ENCODE measurements around the gene SORCS2.

Gene SORCS2

GRCh38 chr4:7629501-7630254 is 437.3 kb downstream of the SORCS2 start:
- DNase-seq, result no peak

GRCh38 chr4:7630568-7631287 is 438.4 kb downstream of the SORCS2 start:
- no peak for DNase-seq

GRCh38 chr4:7631288-7632014 is 439.1 kb downstream of the SORCS2 start:
- no peak for DNase-seq

GRCh38 chr4:7632341-7632740 is 440.0 kb downstream of the SORCS2 start:
- no peak for DNase-seq

- no peak for DNase-seq
Observed at GRCh38 chr4:7632971-7633370, 440.6 kb downstream of the SORCS2 start.

GRCh38 chr4:7634661-7635251 is 442.4 kb downstream of the SORCS2 start:
- no peak for DNase-seq

GRCh38 chr4:7635445-7636239 is 443.3 kb downstream of the SORCS2 start:
- DNase-seq, result no peak

- DNase-seq, result no peak
Observed at GRCh38 chr4:7636240-7636508, 443.8 kb downstream of the SORCS2 start.

- no peak for DNase-seq
Observed at GRCh38 chr4:7637139-7637538, 444.8 kb downstream of the SORCS2 start.

GRCh38 chr4:7637971-7638370 is 445.6 kb downstream of the SORCS2 start:
- DNase-seq, result no peak

GRCh38 chr4:7638489-7638888 is 446.2 kb downstream of the SORCS2 start:
- no peak for DNase-seq

- no peak for DNase-seq
Observed at GRCh38 chr4:7638984-7639789, 446.8 kb downstream of the SORCS2 start.

GRCh38 chr4:7640136-7640535 is 447.8 kb downstream of the SORCS2 start:
- DNase-seq, result no peak

GRCh38 chr4:7641712-7642111 is 449.4 kb downstream of the SORCS2 start:
- no peak for DNase-seq

GRCh38 chr4:7642741-7643458 is 450.6 kb downstream of the SORCS2 start:
- no peak for DNase-seq

GRCh38 chr4:7645158-7645557 is 452.8 kb downstream of the SORCS2 start:
- no peak for DNase-seq

- no peak for DNase-seq
Observed at GRCh38 chr4:7645956-7646355, 453.6 kb downstream of the SORCS2 start.

- no peak for DNase-seq
Observed at GRCh38 chr4:7646384-7647061, 454.2 kb downstream of the SORCS2 start.

GRCh38 chr4:7647186-7647585 is 454.8 kb downstream of the SORCS2 start:
- DNase-seq, result no peak

Data from effector CD4-positive, alpha-beta T cell (primary cell).